Activated CD4-positive, alpha-beta T cell treated with anti-CD3 and anti-CD28 coated beads, Interleukin-2, amount 50 U/mL, for 1 hour (primary cell): Measurements from ENCODE around the gene PPP2R3C.
"Not testable (repeated sequence)": the region's sequence is repeated elsewhere in the genome, so short reads cannot be mapped to it uniquely, and the experiment has no call there.

ENCODE experiments used
- DNase-seq: peaks from one replicate; pipeline ENCODE4 v3.0.0-alpha.2; 2020

The PPP2R3C gene

GRCh38 chr14:35121887-35122695 is at the start of gene PPP2R3C, which contains the start of gene PRORP:
TSS of gene PPP2R3C (minus strand) at chr14:35121990. CDS start at chr14:35121959, 31 bp downstream.
TSS of gene PRORP (plus strand) at chr14:35122552. CDS start at chr14:35123246, 694 bp downstream.
- peak; percentile 91 for DNase-seq

GRCh38 chr14:35167496-35167895 is 45.7 kb upstream of the PPP2R3C start:
- no peak for DNase-seq

GRCh38 chr14:35164849-35165248 is 43.1 kb upstream of the PPP2R3C start:
- DNase-seq: no peak

GRCh38 chr14:35163384-35163783 is 41.6 kb upstream of the PPP2R3C start:
- DNase-seq: no peak

- DNase-seq: no peak
These were observed 39.4 kb upstream of the PPP2R3C start for GRCh38 chr14:35161231-35161630.

- DNase-seq: no peak
These were observed 38.1 kb upstream of the PPP2R3C start for GRCh38 chr14:35159742-35160409.

- DNase-seq: no peak
These were observed 37.3 kb upstream of the PPP2R3C start for GRCh38 chr14:35158951-35159653.

- DNase-seq: no peak
These were observed 36.7 kb upstream of the PPP2R3C start for GRCh38 chr14:35158491-35158890.

GRCh38 chr14:35155962-35156361 is 34.2 kb upstream of the PPP2R3C start:
- no peak for DNase-seq

GRCh38 chr14:35154016-35154415 is 32.2 kb upstream of the PPP2R3C start:
- no peak for DNase-seq

GRCh38 chr14:35152531-35152930 is 30.7 kb upstream of the PPP2R3C start:
- DNase-seq: not testable (repeated sequence)

- DNase-seq: no peak
These were observed 27.4 kb upstream of the PPP2R3C start for GRCh38 chr14:35149239-35149638.

GRCh38 chr14:35147711-35148110 is 25.9 kb upstream of the PPP2R3C start:
- no peak for DNase-seq

GRCh38 chr14:35147186-35147585 is 25.4 kb upstream of the PPP2R3C start:
- no peak for DNase-seq

- no peak for DNase-seq
These were observed 24.9 kb upstream of the PPP2R3C start for GRCh38 chr14:35146711-35147149.

- DNase-seq: no peak
These were observed 22.2 kb upstream of the PPP2R3C start for GRCh38 chr14:35144029-35144428.

GRCh38 chr14:35140718-35141581 is 19.2 kb upstream of the PPP2R3C start:
- no peak for DNase-seq

GRCh38 chr14:35138585-35138984 is 16.8 kb upstream of the PPP2R3C start:
- no peak for DNase-seq

GRCh38 chr14:35134329-35135123 is 12.7 kb upstream of the PPP2R3C start:
- no peak for DNase-seq

- DNase-seq: no peak
These were observed 11.9 kb upstream of the PPP2R3C start for GRCh38 chr14:35133542-35134328.

GRCh38 chr14:35124127-35124526 is 2.3 kb upstream of the PPP2R3C start:
- no peak for DNase-seq
